ENCODE measurements around the gene CTNNBL1.

- TF ChIP-seq CTCF (IDR thresholded peaks at IDR 0.05) (no peak), POLR2A (IDR thresholded peaks at IDR 0.05) (no peak)
Measured at GRCh38 chr20:37726971-37727956, 33.4 kb downstream of the CTNNBL1 start.

Data from uterus (tissue), 2 donors.